ENCODE data around the gene METTL8.

METTL8 gene

DNA sequence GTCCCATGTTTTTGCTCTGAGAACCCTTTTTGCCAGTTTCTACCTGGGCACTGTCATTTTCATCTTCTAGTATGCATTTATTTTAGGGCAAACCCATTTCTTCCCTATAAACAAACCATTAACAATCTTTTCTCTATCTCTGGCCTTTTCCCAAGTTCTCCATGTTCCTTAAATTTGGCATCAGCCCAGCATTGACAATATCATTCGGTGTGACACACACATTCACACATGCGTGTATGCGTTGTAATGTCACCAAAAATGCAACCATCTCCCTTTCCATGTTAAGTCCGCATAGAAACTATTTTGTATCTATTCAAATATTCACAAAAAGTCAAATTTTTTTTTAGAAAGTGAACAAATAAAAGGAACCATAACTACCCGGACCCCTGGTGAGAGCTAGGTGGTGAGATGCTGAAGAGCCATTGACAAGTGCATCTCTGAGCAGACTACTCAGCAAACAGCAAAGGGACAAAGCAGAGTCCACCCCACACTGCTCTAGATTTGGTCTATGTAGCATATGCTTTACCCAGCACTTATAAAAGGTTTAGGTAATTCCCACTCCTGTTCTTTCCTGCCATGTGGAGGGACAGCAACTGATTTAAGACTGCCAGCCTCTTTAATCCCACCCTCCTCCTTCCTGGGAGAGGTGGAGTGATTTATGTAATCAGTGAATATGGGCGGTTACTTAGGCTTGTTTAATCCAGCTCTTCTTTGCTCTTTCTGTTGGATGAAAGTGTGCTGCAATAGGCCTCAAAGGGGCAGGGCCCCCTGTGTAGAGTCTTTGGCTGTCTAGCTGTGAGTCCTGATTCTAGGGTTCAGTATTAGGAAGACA is 124.1 kb downstream of the METTL8 start:
- DNase-seq: no peak

DNA sequence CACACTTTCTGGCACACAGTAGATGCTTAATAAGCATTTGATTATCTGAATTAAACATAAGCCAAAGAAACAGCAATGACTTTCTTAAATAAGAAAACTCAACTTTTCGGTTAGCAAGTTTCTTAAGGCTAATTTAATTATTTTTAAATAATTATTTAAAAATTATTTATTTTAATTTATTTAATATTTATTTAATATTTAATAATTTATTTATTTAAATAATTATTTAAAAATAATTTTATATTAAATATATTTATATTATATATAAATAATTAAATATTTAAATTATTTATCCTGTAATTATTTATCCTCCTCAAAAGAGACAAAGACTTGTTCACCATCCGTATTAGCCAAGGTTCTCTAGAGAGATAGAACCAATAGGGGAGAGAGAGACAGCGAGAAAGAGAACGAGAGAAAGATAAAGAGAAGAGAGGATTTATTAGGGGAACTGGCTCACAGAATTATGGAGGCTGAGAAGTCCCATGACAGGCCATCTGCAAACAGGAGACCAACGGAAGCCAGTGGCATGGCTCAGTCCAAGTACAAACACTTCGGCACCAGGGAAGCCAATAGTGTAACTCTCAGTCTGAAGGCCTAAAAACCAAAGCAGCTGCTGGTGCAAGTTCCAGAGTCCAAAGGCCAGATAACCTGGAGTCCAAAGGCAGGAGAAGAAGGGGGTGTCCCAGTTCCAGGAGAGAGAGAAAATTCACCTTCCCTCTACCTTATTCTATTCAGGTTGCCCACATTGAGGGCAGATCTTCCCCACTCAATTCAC is 125.3 kb downstream of the METTL8 start:
- DNase-seq: no peak

DNA sequence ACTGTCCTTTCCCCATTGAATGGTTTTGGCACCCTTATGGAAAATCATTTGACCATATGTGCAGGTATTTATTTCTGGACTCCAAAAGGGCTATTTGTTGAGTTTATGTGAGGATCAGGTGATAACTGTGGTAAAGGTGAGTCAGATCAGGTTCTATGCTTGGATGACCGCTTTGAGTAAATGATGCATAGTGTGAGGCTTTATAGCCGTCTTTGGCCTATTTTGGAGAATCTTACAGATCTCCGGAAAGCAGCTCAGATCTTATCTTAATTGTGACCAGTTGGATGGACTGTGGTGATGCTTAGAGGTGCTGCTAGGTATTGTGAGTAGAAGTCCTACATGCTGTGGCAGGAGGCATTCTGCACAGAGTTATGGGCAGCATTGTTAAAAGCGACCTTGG is 126.2 kb downstream of the METTL8 start:
- no peak for DNase-seq

DNA sequence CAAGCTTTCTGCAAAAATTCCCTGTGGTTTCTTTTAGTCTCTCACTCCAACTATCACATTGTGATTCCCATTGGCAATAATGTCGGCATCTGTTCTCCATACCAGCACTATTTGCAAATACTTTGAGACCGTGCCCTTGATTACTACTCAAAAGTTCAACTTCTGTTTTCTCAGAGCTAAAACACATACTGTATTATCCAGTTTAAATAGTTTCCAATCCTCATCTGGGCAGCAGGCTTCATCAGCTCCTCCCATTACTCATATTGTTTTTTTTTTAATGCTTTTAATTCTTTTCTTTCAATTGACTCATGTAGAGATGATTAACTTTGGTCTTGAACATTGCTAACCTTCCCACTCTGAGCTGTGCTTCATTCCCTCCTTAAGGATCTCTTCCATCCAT is 135.8 kb downstream of the METTL8 start:
- DNase-seq: no peak

- no peak for DNase-seq
These were observed 139.2 kb downstream of the METTL8 start for GRCh38 chr2:171294608-171295007.

DNA sequence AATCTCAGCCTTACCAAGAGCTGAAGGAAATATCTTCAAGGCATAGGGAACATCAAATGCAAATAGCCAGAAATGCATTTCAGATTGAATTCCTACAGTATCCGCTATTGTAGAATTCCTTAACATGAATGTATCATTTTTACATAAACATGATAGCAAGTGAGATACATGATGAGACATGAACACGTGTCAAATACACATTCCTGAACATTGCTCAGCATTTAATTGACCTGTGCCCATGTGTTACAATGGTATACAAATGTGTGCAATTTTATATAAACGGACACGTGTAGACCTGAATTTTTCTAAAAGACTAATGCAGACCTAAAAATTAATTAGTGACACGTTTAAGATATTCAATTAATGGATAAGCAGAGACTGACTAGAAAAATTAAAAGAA is 140.1 kb downstream of the METTL8 start:
- no peak for DNase-seq

DNA sequence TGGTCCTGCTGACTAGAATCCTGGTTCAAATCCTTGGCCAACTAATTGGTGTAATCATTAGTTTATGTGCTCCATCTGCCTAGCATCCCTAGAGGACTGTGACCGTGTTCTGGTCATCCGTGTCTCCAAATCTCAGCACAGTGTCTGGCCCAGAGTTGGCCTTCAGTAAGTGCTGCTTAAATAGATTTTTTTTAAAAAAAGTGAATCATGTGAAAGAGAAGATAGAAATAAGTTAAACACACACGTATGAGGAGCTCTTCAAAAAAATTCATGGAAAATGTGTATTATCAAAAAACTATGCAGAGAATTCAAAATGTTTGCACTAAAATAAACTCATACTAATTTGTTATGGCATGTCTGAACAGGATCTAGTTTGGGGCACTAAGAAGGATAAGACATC is 143.8 kb downstream of the METTL8 start:
- no peak for DNase-seq

GRCh38 chr2:171289316-171289715 is 144.5 kb downstream of the METTL8 start:
- no peak for DNase-seq

GRCh38 chr2:171287611-171288010 is 146.2 kb downstream of the METTL8 start:
- DNase-seq: peak in 1 of 2 donors; percentile 32

- DNase-seq: no peak
These were observed 146.7 kb downstream of the METTL8 start for GRCh38 chr2:171287036-171287571.

DNA sequence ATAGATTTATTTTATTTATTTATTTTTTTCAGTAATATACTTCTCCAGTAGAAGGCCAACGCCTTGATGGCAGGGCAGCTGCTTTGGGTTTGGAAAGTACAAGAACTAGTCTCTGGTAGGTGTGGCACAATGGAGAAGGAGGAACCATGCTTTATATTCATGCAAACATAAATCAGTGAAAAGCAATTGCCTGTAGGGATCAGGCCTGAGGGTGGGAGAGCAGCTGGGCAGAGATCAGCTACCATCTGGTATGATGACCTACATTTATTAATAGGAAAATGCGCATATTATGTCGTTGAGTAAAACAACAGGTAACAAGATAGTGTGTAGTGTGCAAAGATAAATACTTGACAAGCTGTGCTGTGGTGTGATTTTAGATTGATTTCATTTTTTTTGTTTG is 152.7 kb downstream of the METTL8 start:
- DNase-seq: no peak

GRCh38 chr2:171279983-171280790 is 153.6 kb downstream of the METTL8 start:
- DNase-seq: no peak

- DNase-seq: no peak
These were observed 159.0 kb downstream of the METTL8 start for GRCh38 chr2:171274757-171275156.

- no peak for DNase-seq
These were observed 161.8 kb downstream of the METTL8 start for GRCh38 chr2:171271971-171272436.

DNA sequence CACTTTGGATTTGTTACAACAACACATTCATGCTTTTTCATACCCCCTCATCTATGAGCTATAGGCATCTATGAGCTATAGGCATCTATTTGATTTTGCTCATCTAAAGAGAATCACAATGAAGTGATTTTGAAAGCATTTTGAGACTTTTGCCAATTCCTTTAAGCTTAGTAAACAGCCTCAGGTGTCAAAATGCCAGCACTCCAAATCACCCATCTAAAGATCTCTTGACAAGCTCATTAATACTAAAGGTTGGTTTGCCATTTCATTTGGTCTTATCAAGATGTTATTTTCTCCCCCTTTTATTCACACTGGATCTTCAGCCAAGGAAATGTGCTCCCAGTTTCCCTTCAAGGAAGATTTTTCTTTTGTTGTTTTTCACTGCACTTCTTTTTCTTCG is 162.4 kb downstream of the METTL8 start:
- no peak for DNase-seq

- DNase-seq: no peak
These were observed 165.7 kb downstream of the METTL8 start for GRCh38 chr2:171267855-171268629.
